Kasumi-1 (cell line): Measurements from ENCODE around the gene IL31RA.

Experiments used
- DNase-seq, 2 experiments: peaks; one replicate each; lab custom pipeline; 2025; lab: John Stamatoyannopoulos, UW

IL31RA gene

DNA sequence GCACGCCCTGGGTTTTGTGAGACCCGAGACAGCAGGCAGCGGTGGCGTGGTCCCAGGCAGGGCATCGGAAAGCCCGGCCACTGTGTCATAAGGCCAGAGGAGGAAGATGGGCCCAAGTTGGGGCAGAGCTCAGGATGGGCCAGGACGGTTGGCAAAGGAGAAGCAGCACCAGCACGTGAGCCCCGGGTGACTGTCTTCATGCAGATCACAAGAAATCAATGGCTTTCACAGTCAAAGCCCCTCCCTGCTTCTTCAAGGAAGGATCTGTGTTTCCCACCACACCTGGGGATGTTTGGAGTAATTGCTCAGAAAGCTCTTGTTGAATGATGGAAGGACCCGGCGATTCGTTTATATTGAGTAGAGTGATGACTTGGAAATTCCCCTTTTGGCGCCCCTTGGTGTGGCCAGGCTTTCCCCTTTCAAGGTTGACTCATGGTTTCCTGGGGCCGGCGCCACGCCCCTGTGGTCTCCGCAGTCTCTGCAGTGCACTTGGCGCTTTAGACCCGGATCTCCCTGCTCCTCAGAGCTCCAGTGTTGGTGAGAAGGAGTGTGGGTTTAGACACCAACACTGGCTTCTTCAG, 52.1 kb downstream of the IL31RA start:
- DNase-seq = peak; percentile 31 to 33

GRCh38 chr5:55904152-55904551, 53.0 kb downstream of the IL31RA start:
- no peak for DNase-seq

DNA sequence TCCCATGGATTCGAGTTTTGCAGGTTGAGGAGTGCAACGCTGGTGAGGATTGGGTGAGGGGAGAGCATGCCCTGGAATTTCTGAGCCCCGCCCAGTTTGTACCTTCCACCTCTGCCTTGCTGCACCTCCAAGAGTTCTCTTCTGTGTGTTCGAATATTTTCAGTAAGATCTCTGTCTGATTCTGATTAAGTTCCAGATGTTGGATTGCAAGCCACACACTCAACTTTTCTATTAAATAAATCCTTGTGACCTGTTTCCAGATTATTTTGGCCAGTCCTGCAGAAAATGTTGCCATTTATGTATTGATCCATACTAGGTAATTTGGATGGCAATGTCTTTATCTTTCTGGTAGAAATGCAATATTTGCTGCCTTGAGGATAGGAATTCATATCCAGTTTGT, 54.1 kb downstream of the IL31RA start:
- no peak for DNase-seq

DNA sequence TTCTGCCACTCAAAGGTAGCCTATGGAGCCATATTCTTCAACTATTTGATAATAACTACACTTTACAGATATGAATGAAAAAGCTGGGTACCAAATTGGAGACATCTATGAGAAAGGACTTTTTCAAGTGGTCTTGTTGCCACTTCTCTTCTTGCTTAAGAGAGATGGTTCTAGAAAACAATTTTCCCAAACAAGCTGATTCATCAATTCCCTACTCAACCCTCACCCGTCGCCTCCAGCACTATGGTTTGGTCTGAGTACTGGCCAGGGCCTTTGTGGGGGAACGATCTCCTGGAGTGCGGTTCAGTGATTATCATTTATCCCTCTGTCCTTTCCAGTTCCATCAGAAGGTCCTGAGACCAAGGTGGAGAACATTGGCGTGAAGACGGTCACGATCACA, 56.8 kb downstream of the IL31RA start:
- DNase-seq = no peak

GRCh38 chr5:55908804-55909203, 57.6 kb downstream of the IL31RA start:
- DNase-seq = no peak

- no peak for DNase-seq
Measured at GRCh38 chr5:55911784-55912653, 60.9 kb downstream of the IL31RA start.

DNA sequence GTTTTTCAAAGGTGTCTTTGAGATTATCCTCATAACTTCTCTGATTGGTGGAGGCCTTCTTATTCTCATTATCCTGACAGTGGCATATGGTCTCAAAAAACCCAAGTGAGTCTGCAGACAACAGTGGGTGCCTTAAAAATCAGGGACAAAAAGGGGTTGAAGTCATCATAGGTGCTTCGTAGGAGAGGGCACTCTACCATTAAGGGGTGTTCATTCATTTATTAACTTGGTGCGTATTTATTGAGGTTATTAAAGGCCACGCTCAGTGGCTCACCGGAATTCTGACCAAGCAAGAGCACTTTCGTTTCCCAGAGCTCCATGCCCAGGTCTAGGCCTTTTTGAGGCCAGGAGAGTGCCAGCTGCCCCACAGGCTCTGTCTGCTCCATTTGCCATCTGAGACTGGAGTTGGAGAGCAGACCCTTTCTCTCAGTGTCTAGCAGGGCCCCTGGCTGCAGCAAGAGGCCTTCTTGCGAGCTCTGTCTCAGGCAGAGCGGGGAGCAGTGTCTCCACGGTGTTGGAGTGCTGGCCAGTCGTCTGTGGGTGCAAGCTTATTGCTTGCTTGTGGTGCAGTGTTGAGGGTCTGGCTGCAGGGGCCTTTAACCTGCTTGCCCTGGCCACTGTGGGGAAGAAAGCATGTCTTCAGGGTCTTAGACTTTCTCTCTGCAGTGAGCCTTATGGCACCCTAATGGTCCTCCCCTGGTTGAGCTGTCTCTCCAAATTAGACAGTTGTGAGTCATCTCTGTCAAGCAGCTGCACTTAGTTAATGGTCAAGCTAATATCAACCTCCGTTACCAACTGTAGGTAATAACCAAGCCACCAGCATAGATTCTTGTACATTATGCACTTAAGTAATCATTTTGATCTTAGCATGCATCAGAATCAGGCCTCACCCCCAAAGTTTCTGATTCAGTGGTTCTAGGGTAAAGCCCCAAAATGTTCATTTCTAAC, 62.6 kb downstream of the IL31RA start:
- DNase-seq = no peak

GRCh38 chr5:55914971-55915370, 63.8 kb downstream of the IL31RA start:
- DNase-seq = no peak

DNA sequence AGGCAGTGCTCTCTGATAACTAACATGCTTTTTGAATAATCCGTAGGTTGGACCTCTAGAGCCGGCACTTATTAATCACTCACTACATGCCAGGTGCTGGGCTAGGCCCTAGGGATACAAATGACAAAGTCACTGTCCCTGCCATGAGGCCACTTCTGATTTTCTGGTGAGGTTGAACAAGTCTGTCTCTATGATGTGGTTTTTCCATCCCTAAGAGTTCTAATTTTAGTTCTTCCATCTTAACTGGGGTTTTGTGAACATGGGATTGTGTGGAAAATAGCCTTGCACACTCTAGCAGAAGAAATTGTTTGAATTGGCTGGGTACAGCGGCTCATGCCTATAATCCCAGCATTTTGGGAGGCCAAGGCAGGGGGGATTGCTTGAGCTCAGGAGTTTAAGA, 64.6 kb downstream of the IL31RA start:
- no peak for DNase-seq

DNA sequence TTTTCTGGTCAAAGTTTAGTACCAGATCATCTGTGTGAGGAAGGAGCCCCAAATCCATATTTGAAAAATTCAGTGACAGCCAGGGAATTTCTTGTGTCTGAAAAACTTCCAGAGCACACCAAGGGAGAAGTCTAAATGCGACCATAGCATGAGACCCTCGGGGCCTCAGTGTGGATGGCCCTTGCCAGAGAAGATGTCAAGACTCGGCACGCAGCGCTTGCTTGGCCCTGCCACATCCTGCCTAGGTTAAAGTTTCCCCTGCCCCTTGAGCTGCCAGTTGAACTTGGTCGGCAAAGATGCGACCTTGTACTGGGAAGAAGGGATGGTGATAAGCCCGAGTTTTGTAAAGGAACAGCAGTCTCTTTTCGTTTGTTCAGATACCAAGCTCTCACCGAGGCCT, 65.8 kb downstream of the IL31RA start:
- DNase-seq = no peak

DNA sequence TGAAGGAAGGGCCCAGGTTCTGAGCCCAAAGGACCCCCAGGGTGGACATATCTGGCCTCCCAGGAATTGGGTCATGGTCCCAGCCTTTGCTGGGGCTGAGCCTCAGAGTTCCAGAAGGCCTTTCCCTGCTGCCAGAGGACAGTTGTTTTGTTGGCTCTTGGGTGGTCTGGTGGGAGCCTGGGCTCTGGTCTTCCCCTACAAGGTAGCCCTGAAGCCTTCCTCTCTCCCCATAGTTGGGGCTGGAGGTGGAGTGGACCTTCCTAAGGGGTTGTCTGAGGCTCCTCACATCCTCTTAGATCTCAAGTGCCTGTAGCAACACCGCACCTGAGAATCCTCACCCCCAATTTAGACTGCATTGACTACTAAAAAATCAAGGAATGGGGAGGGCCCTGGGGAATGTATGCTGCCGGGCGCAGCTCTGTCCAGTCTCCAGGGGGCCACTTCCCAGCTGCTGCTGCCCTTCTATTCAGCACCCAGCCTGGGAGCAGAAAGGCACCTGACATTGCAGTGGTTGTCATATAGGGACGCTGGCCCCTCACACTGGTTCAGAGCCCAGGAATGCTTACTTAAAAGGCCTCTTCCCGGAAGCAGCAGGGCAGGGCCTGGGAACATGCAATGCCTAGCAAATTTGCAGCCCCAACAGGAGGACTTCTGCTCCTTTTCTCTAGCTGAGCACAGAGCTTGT, 66.4 kb downstream of the IL31RA start:
- no peak for DNase-seq

DNA sequence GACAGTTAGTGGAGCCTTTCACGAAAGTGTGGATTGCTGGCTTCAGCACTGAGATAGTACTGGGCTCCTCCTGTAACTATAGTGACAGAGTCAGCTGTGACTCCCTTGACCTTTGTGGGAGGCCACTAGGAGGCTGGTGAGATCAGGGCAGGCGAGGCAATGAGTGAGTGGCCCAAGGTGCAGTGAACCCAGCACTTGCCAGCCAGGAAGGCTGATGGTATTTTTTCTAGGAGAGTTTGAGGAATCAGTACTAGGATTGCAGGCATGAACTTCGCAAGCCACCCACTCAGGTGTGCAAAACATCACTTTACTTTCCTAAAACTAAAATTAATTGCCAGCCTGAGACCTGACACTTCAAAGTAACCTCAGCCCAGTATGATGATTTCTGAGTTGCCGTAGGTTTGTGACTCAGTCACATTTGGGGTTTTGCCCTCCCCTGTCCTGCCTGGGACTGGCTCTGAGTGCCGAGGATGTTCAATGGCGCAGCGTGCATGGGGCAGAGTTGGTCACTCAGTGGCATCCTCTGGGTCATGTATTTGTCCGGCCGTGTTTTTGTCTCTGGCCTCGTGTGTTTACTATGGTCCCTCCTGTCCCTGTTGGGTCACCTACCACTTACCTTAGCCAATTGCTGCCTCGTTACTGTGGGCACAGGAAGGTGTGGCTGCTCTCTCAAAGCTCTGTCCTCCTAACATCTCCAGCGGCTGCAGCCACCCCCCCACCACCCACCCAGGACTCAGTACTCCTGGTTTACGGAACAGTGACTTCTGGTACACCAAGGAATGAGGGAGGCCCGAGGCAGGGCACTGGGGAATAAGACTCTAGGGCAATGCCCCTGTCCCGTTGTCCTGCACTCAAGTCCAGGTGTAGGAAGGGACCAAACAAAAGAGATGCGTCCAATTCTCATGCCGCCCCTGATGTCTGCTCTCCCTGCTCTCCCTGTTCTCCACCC, 67.2 kb downstream of the IL31RA start:
- no peak for DNase-seq

GRCh38 chr5:55919625-55920024, 68.5 kb downstream of the IL31RA start:
- DNase-seq = no peak

DNA sequence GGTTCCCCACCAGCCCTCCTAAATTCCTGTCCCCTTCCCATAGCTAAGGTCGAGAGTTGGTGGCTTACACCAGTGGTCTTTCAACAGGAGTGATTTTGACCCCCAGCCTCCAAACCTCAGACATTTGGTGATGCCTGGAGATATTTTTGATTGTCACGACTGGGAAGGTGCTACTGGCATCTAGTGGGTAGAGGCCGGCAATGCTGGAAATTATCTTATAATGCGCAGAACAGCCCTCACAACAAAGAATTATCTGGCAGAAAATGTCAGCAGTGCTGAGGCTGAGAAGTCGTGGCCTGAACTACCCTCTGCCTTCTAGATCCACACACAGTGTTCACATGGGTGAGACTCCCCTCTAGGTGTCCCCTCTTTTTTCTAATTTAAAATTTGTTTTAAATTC, 69.6 kb downstream of the IL31RA start:
- peak; percentile 6 to 36 for DNase-seq

DNA sequence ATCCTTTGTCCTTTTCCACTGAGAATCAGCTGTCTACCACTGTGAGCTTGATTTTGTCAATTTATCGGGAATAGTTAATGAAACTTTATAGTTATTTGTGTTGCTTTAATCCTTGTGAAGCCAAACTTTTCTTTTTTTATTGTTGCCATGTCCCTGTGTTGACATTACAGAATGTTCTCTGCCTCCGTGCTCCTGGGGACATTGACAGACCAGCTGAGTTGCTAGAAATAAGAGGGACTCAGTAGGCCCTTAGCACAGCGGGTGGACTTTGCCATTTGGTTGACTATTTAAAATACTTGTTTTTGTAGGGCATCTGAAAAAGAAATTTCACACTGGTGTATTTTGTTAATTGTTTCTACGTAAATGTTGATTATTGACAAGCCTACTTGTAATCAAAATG, 70.5 kb downstream of the IL31RA start:
- DNase-seq = no peak

DNA sequence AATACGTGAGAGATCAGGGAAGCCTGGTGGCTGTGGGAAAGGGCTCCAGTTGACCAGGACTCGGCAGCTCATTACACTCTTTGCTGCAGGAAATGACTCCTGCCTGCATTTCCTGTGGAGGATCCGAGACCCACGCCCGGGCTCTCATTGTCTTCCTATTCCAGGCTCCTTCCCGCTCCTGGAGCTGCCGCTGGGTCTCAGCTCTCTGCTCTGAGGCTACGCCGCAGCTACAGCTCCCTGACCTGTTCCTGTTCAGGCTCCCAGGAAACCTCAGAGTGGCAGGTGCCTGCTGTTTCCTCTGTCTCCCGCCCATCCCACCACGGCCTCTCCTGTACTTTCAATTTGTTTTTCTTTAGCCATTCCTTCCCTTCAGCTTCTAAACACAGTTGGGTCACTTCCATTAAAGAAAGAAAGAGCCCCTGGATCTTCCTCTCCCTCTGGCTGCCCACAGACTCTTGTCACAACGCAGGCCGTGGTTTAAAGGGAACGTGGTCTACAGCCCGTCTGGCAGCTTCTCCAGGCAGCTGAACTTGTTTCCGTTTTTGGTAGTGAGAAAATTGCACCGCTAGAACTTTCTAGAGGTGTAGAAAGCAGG, 72.1 kb downstream of the IL31RA start:
- DNase-seq = peak; percentile 76 to 77

DNA sequence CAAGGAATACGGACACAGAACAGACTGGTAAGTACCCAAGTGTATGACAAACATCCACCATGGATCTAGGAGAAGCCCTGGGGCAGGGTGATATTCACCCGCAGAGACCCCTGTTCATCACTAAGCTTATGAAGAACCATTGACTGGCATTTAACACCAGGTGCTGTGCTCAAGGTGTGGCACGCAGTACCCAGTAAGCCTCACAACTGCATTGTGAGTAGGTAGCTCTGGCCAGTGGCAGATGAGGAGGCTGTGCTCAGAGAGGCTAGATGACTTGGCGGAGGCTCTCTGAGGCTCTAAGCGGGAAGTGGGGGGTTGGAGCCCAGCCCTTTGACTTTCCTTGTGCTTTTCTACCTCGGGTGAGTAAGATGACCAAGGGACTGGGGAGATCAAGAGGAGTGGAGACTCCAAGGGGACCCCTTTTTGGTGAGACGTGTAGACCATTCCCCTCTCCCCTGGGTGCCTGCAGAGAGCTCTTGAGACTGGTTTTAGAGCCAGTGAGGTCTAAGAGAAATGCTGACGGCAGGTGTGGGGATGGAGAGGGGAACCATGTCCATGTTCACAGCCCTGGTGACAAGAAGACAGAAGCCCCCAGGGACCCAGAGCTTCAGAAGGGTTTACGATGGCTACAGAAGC, 72.8 kb downstream of the IL31RA start:
- DNase-seq = no peak

- DNase-seq = no peak
Measured at GRCh38 chr5:55924744-55925143, 73.6 kb downstream of the IL31RA start.

DNA sequence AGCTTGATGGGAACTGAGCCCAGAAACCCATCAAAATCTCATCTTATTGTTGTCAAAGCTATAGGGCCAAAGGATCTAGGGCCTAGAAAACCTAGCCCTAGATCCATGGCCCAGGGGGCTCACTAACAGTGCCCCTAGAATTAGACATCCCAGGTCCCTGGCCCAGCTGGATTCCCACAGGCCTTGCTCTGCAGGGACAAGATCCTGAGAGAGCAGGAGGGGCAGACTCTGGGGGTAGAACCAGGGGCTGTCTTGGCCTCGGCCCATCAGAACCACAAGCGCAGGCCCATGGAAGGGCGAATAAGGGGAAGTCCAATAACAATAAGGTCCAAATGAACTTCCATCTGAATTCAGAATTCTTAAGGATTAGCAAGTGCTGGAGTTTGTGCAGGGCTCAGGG, 74.0 kb downstream of the IL31RA start:
- DNase-seq = no peak

GRCh38 chr5:55925712-55926111, 74.6 kb downstream of the IL31RA start:
- DNase-seq = no peak
